MCF 10A (cell line): ENCODE results near the gene MAGEH1. TPM values are rescaled to one million over a fixed set of nuclear protein-coding genes. Genes with fewer than 3 reads are reported as not detected.

Experiments
- BruUV-seq: library from RNA; stranded (reverse); fragments of 400-500 nt; replicated peaks from 2 replicates; lab custom pipeline; 2021; lab: Mats Ljungman, UMichigan
- CTCF ChIA-PET: fragments of 300-600 bp; sonication (Branson Sonifier 250); formaldehyde crosslinking; extraction: SDS; loops from one replicate; lab custom pipeline; 2021; ENCODE audit warnings: antibody characterized with exemption, inconsistent platforms; lab: Yijun Ruan, JAX
- POLR2A ChIA-PET: fragments of 300-600, 350-650 bp; sonication (Branson Sonifier 250); formaldehyde crosslinking; extraction: SDS; loops from one replicate; lab custom pipeline; 2020; ENCODE audit warnings: antibody characterized with exemption, inconsistent platforms; lab: Yijun Ruan, JAX
- DNase-seq: peaks from one replicate; pipeline ENCODE4 v3.0.0-alpha.2; 2018; ENCODE audit not compliant: unreplicated experiment
- H3K27ac Mint-ChIP-seq: one replicate; pipeline ENCODE4 v1.8.0; 2022; ENCODE audit warnings: mild to moderate bottlenecking, low read depth, mixed read lengths; ENCODE audit not compliant: unreplicated experiment
- H3K27me3 Mint-ChIP-seq: one replicate; pipeline ENCODE4 v1.8.0; 2022; ENCODE audit warnings: mixed read lengths; ENCODE audit not compliant: insufficient read depth, unreplicated experiment
- H3K36me3 Mint-ChIP-seq: one replicate; pipeline ENCODE4 v1.8.0; 2022; ENCODE audit warnings: mild to moderate bottlenecking, moderate library complexity, mixed read lengths; ENCODE audit not compliant: insufficient read depth, unreplicated experiment
- H3K4me1 Mint-ChIP-seq: one replicate; pipeline ENCODE4 v1.8.0; 2022; ENCODE audit warnings: mixed read lengths; ENCODE audit not compliant: insufficient read depth, unreplicated experiment
- H3K4me3 Mint-ChIP-seq: one replicate; pipeline ENCODE4 v1.8.0; 2022; ENCODE audit warnings: mild to moderate bottlenecking, moderate library complexity, mixed read lengths; ENCODE audit not compliant: unreplicated experiment
- H3K9me3 Mint-ChIP-seq: one replicate; pipeline ENCODE4 v1.8.0; 2022; ENCODE audit warnings: mixed read lengths; ENCODE audit not compliant: unreplicated experiment
- intact Hi-C: fragments of 100-400 bp; cut with micrococcal nuclease; formaldehyde crosslinking; loops from 2 replicates; pipeline ENCODE4 v1.14.1; 2022
- microRNA-seq: library from miRNA; unstranded; fragments of <30 nt; microRNA quantifications from one replicate; pipeline ENCODE4 v1.2.0, GENCODE V29; 2022
- total RNA-seq: library from RNA; stranded (reverse); gene quantifications from 2 replicates; pipeline ENCODE4 v1.2.3, GENCODE V29; 2022
- TF ChIP-seq, protein P1 (sequence below): fragments of 200-600 bp; IDR thresholded peaks from one replicate; pipeline ENCODE4 v1.8.0; 2022; ENCODE audit warnings: antibody characterized with exemption, mild to moderate bottlenecking; ENCODE audit not compliant: unreplicated experiment

Gene MAGEH1
- total RNA-seq, 1 experiment from 2014 or later = not detected

DNA sequence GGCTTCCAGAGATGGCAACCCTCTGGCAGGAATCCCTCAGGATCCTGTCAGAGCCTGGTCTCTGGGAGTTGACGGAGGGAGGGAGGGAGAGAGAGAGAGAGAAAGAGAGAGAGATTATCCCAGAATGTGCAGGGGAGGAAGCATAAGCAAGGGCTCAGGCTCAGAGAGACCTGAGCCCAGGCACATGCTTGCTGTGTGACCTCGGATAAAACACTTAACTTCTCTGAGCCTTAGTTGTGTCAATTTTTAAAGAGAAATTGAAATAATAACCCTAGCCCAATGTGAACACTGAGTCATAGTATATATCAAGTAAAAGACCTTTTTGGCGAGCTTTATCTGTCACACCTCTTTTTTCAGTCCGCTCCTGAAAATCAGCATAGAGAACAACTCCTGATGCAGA lies 38.2 kb downstream of the MAGEH1 start:
- Mint-ChIP-seq H3K27me3 (peaks cover 1% of the 10 kb centered on the region), H3K27ac (peak overlapping the region; percentile 39), H3K4me3 (peak overlapping the region; percentile 72), H3K9me3 (no peaks in the 10 kb centered on the region), H3K36me3 (no peaks in the 10 kb centered on the region), H3K4me1 (no peaks in the 10 kb centered on the region)
- BruUV-seq = no TSS peak
- DNase-seq = no peak
- intact Hi-C loops = no loop called here
- POLR2A ChIA-PET = no interaction called here
- TF ChIP-seq, protein P1, sequence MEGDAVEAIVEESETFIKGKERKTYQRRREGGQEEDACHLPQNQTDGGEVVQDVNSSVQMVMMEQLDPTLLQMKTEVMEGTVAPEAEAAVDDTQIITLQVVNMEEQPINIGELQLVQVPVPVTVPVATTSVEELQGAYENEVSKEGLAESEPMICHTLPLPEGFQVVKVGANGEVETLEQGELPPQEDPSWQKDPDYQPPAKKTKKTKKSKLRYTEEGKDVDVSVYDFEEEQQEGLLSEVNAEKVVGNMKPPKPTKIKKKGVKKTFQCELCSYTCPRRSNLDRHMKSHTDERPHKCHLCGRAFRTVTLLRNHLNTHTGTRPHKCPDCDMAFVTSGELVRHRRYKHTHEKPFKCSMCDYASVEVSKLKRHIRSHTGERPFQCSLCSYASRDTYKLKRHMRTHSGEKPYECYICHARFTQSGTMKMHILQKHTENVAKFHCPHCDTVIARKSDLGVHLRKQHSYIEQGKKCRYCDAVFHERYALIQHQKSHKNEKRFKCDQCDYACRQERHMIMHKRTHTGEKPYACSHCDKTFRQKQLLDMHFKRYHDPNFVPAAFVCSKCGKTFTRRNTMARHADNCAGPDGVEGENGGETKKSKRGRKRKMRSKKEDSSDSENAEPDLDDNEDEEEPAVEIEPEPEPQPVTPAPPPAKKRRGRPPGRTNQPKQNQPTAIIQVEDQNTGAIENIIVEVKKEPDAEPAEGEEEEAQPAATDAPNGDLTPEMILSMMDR = no peak
- CTCF ChIA-PET = interaction anchor here (0.6 kb wide), 1 partner anchor 477 kb away, joined by 3 read pairs; no protein-coding TSS in a partner anchor

DNA sequence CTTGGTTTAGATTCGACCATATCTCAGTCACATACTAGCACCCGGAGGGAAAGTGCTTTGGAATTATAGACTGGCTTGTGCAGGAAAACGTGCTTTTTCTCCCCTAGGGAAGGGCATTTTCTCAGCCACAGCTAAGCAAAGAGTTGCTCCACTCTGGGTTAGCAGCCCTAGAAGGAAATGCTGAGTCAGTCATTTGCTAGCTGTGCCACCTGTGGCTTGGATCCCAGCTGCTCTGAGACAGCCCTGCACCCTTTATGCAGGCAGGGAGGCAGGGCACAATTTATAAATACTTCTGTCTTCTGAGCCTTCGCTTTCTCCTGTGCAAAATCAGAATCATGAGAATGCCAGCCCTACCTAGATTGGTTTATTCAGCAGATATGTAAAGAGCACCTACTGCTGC lies 39.0 kb downstream of the MAGEH1 start:
- Mint-ChIP-seq H3K36me3 (no peaks in the 10 kb centered on the region), H3K4me3 (no peak overlapping the region), H3K4me1 (no peaks in the 10 kb centered on the region), H3K27ac (no peak overlapping the region), H3K9me3 (no peaks in the 10 kb centered on the region), H3K27me3 (no peaks in the 10 kb centered on the region)
- ChIA-PET POLR2A (no interaction called here), CTCF (interaction anchor here (0.6 kb wide), 1 partner anchor 476 kb away, joined by 3 read pairs; no protein-coding TSS in a partner anchor)
- no peak for DNase-seq
- TF ChIP-seq, protein P1 = no peak
- BruUV-seq = no TSS peak
- intact Hi-C loops = no loop called here

Small RNA genes within 50 kb of the gene (microRNA-seq; reads per million reads assigned to microRNA genes)
- not detected for gene MIR4536-1
- gene MIR4536-2 = not detected

Other genes with a start within 250 kb of the MAGEH1 start
- not detected in 2 replicates for gene PAGE5, start 231.8 kb upstream of the MAGEH1 start, total RNA-seq
- not detected in 2 replicates for gene PAGE3, start 187.2 kb upstream of the MAGEH1 start, total RNA-seq
- 0.17 TPM in 1 of 2 replicates, not detected in the other for gene USP51, start 37.7 kb downstream of the MAGEH1 start, total RNA-seq
- not detected in 2 replicates for gene FOXR2, start 171.3 kb downstream of the MAGEH1 start, total RNA-seq